Measurements from ENCODE around the gene POLE4.

Gene POLE4, protein sequence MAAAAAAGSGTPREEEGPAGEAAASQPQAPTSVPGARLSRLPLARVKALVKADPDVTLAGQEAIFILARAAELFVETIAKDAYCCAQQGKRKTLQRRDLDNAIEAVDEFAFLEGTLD

DNA sequence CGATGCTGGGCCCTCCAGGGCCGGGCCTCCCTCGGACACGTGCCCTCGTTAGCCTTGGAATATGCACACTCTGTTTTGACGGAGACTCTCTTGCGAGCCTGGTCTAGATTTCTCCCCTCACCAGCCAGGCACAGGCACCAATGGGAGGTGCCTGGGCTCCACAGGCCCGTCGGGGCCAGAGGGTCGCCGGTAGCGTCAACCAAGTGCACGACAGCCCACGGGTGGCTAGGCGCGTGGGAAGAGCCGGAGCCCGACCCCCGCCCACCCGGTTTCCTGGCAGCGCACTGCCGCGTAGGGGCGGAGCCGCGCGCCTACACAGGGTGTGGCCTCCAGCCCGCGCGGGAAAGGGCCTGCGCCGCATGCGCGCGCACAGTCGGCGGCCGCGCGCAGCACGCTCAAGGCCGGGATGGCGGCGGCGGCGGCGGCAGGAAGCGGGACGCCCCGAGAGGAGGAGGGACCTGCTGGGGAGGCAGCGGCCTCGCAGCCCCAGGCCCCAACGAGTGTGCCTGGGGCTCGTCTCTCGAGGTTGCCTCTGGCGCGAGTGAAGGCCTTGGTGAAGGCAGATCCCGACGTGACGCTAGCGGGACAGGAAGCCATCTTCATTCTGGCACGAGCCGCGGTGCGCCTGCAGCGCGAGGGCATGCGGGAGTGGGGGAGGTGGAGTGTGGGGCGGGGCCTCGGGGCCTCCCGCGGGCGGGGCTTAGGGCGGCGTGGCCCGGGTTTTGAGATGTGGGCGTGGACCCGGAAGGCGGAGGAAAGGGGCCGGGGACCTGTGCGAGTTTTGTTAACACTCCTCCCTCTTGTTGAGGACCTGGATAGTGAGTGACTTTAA, at the start of gene POLE4:
POLE4 (plus strand) TSS at position 370 of the 832 bp plus-strand sequence; CDS start at position 407, 37 bp downstream.
- H3K4me1 ChIP-seq, result peaks cover 17% of the 10 kb centered on the region
- peak; percentile 86 to 96 for DNase-seq (ENCODE audit: low spot score in 2 of 2)
- H3K4me3 ChIP-seq, result peak within 1 kb of the TSS; percentile 63
- in situ Hi-C loops (cut with MboI; ENCODE audit: low sequenced_read_pairs), result no loop called here
- peaks cover 5% of the 10 kb centered on the region; the same call in 1 of the 2 replicates for H3K36me3 ChIP-seq (replicated peaks)
- H3K9me3 ChIP-seq, result peaks cover 5% of the 10 kb centered on the region; the same call in 1 of the 2 replicates
- no peaks in the 10 kb centered on the region for H3K27me3 ChIP-seq (ENCODE audit: low read depth)

DNA sequence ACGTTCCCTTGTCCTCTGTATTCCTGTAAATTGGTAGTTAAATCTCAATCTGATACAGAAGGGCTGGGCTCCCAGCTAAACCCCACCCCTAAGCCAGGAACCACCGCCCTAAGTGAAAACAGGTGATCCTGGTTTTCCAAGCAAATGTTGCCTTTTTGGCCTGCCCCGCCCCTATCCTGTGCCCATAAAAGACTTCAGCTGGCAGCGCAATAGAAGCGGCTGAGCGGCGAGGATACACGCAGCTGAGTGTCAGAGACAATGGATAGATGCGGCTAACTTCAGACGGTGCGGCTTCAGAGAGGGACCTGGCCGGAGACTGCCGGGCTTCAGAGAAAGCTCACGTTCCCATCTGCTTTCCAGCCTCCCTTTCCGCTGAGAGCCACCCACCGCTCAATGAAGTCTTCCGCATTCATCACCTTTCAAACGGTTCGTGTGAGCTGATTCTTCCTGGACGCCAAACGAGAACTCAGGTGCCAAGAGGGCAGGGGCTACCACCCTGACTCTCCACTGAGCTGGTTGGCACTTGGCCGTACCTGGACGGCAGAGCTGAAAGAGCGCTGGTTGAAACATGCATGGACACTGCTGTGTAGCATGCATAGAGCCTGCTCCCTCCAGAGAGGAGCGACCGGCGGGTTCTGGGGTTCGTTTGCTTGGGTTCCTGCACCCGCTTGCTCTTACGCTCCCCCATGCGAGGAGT, 49.5 kb upstream of the POLE4 start:
- Histone ChIP-seq H3K27me3 (ENCODE audit: low read depth) (no peaks in the 10 kb centered on the region), H3K4me3 (no peak overlapping the region), H3K4me1 (no peaks in the 10 kb centered on the region), H3K36me3 (replicated peaks) (no peaks in the 10 kb centered on the region), H3K9me3 (no peaks in the 10 kb centered on the region)
- in situ Hi-C loops (cut with MboI; ENCODE audit: low sequenced_read_pairs), result loop anchor here (25.0 kb wide), 2 partner anchors 328 to 553 kb away; no protein-coding TSS in a partner anchor
- no peak for DNase-seq (ENCODE audit: low spot score in 2 of 2)

DNA sequence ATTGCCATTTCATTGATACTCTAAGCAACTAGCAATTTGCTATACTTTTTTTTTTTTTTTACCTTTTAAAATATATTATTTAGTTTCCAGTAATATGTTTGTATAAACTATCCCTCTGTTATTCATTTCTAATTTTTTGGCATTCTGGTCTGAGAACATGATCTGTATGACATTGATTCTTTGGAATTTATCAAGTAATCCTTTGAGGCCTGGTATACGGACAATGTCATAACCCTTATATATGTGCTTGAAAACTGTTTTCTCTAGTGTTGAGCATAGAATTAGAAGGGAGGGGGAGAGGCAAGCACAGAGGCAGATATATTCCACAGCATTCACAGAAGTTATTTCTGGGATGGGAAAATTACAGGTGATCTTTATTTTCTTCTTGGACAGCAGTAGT, 48.2 kb upstream of the POLE4 start:
- H3K9me3 ChIP-seq, result no peaks in the 10 kb centered on the region
- no peaks in the 10 kb centered on the region for H3K36me3 ChIP-seq (replicated peaks)
- no peaks in the 10 kb centered on the region for H3K4me1 ChIP-seq
- no peak overlapping the region for H3K4me3 ChIP-seq
- in situ Hi-C loops (cut with MboI; ENCODE audit: low sequenced_read_pairs), result loop anchor here (10.0 to 25.0 kb wide), 3 partner anchors 327 to 695 kb away; no protein-coding TSS in a partner anchor
- H3K27me3 ChIP-seq (ENCODE audit: low read depth), result no peaks in the 10 kb centered on the region
- DNase-seq (ENCODE audit: low spot score in 2 of 2), result no peak

DNA sequence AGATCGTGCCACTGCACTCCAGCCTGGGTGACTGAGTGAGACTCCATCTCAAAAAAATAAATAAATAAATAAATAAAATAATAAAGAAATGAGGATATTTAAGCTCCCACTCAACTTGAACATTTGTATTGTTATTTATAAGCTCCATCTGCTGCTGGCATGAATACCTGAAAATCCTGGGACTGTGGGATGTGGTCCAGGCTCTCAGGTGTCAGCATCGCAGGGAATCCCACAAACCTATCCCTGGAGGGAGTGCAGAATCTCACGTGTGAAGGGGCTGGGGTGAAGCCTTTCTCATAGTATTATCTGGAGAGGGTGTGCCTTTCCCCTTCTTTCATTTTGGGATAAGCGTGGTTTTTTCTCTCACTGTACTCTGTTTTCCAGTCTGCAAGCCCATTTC, 47.4 kb upstream of the POLE4 start:
- Histone ChIP-seq H3K9me3 (no peaks in the 10 kb centered on the region), H3K4me3 (no peak overlapping the region), H3K27me3 (ENCODE audit: low read depth) (no peaks in the 10 kb centered on the region), H3K4me1 (no peaks in the 10 kb centered on the region), H3K36me3 (replicated peaks) (no peaks in the 10 kb centered on the region)
- in situ Hi-C loops (cut with MboI; ENCODE audit: low sequenced_read_pairs), result loop anchor here (10.0 to 25.0 kb wide), 3 partner anchors 326 to 694 kb away; no protein-coding TSS in a partner anchor
- DNase-seq (ENCODE audit: low spot score in 2 of 2), result no peak

DNA sequence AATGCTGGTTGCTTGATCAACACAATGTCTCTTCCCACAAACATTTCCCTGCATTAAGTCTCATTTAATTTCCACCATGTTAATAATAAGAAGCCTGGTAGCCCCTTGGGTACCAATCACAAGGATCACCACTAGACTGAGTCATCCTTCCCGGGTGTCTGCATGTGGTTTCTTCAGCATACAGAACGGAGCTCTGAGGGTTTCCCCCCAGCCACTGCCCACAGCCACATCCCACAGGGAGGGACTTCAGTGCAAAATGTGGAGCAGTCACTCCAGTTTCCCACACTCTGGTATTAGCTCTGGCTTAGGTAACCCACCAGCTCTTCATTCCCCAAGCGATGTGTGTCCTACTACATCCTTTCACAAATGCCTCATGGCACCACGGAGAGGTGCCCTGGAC, 42.7 kb upstream of the POLE4 start:
- no peaks in the 10 kb centered on the region for H3K9me3 ChIP-seq
- H3K4me3 ChIP-seq, result no peak overlapping the region
- DNase-seq (ENCODE audit: low spot score in 2 of 2), result no peak
- in situ Hi-C loops (cut with MboI; ENCODE audit: low sequenced_read_pairs), result loop anchor here (10.0 to 25.0 kb wide), 3 partner anchors 322 to 689 kb away; no protein-coding TSS in a partner anchor
- H3K36me3 ChIP-seq (replicated peaks), result no peaks in the 10 kb centered on the region
- no peaks in the 10 kb centered on the region for H3K4me1 ChIP-seq
- H3K27me3 ChIP-seq (ENCODE audit: low read depth), result no peaks in the 10 kb centered on the region

DNA sequence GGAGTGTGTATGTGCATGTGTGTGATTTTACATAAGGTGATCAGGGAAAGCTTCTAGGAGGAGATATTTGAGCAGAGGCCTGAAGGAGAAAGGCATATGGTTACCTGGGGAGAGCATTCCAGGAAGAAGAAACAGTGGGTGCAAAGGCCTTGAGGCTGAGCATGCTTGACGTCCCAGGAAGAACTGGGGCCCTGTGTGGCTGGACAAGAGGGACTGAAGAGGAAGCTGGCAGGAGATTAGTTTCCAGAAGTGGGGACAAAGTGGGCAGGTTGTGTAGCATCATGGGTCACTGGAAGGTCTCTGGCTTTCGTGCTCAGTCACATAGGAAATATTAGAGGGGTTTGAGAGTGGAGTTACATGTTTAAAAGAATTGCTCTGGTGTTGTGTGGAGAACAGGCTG, 42.0 kb upstream of the POLE4 start:
- H3K4me3 ChIP-seq, result no peak overlapping the region
- DNase-seq (ENCODE audit: low spot score in 2 of 2), result no peak
- H3K36me3 ChIP-seq (replicated peaks), result no peaks in the 10 kb centered on the region
- no peaks in the 10 kb centered on the region for H3K27me3 ChIP-seq (ENCODE audit: low read depth)
- no peaks in the 10 kb centered on the region for H3K9me3 ChIP-seq
- no peaks in the 10 kb centered on the region for H3K4me1 ChIP-seq
- in situ Hi-C loops (cut with MboI; ENCODE audit: low sequenced_read_pairs), result loop anchor here (10.0 to 25.0 kb wide), 3 partner anchors 321 to 688 kb away; no protein-coding TSS in a partner anchor

DNA sequence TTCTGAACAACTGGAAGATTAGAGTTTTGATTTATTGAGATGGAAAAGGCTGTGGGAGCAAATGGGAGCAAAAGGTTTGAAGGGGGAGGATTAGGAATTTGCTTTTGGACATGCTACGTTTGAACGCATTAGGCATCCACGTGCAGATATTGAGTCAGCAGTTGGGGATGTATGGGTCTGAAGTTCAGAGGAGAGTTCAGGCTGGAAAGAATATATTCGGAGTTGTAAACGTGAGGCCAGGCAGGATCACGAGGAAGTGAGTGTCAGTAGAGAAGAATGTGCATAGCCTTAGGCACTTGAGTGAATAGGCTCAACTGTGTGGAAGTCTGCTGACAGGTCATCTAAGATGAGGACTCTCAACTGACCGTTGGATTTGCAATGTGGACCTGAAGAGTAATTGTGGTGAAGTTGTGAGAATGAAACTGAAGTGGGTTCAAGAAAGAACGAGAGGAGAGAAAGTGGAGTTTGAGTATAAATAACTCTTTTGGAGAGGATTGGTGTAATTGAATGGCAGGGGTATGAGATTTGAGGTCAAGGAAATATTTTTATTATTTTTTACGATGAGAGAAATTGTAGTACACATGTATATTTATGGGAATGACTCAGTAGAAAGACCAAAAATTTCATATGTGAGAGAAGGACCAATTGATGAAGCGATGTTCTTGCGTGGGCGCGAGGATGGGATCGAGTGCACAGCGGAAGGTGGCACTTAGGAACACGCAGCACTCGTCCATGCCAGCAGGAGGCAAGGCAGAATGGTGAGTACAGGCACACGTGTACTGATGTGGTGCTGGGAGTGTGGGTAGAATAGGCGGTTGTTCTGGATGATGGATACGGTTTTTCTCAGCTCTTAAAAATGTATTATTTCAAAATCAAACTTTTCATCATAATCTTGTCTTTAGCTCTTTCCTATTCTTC, 40.5 kb upstream of the POLE4 start:
- in situ Hi-C loops (cut with MboI; ENCODE audit: low sequenced_read_pairs), result loop anchor here (10.0 to 25.0 kb wide), 3 partner anchors 319 to 687 kb away; no protein-coding TSS in a partner anchor
- no peak for DNase-seq (ENCODE audit: low spot score in 2 of 2)
- H3K36me3 ChIP-seq (replicated peaks), result no peaks in the 10 kb centered on the region
- H3K4me1 ChIP-seq, result no peaks in the 10 kb centered on the region
- no peaks in the 10 kb centered on the region for H3K9me3 ChIP-seq
- H3K4me3 ChIP-seq, result no peak overlapping the region
- H3K27me3 ChIP-seq (ENCODE audit: low read depth), result no peaks in the 10 kb centered on the region

DNA sequence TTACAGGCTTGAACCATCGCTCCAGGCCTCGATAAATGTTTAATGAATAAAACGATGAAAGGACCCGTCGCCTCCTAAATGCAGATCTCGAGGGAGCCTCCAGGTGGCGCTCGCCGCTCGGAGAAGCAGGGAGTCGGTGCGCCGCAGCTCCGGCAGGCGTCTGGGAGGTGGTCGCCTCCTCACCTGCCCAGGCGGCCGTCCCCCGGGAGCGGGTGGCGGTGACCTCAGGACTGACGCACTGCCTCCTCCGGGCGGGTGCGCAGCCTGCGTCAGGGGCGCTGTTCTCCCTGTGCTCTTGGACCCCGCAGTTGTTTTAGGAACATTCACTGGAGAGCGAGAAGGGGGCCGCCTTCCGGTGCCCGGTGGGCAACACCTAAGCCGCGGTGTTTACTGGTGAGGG, 38.6 kb upstream of the POLE4 start:
- no peaks in the 10 kb centered on the region for H3K36me3 ChIP-seq (replicated peaks)
- H3K9me3 ChIP-seq, result no peaks in the 10 kb centered on the region
- peak overlapping the region; percentile 36 for H3K4me3 ChIP-seq
- peak; percentile 65 to 88 for DNase-seq (ENCODE audit: low spot score in 2 of 2)
- H3K27me3 ChIP-seq (ENCODE audit: low read depth), result no peaks in the 10 kb centered on the region
- in situ Hi-C loops (cut with MboI; ENCODE audit: low sequenced_read_pairs), result loop anchor here (10.0 to 25.0 kb wide), 3 partner anchors 317 to 685 kb away; no protein-coding TSS in a partner anchor
- no peaks in the 10 kb centered on the region for H3K4me1 ChIP-seq

DNA sequence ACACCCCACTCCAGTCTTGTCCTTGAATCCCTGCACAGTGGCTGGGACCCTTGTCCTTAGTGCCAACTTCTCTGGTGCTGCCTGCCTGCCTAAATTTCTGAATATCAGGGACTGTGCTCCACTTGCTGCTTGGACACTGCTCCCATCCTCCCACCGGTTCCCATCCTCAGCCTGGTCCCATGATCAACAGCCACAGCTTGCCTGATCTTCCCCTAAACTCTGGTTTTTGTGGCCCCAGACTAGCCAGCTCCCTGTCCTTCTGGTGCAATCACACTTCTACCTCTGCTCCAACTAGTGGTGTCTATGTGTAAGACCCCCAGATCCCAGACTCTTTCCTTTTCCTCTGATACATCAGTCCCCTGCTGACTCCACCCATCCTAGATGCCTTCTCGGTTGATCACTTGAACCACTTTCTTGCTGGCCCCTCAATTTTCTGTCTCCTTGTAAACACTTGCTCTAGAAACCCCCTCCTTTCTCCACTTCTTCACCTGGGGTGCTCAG, 37.2 kb upstream of the POLE4 start:
- Histone ChIP-seq H3K9me3 (no peaks in the 10 kb centered on the region), H3K4me1 (peaks cover 8% of the 10 kb centered on the region), H3K27me3 (ENCODE audit: low read depth) (no peaks in the 10 kb centered on the region), H3K4me3 (no peak overlapping the region), H3K36me3 (replicated peaks) (no peaks in the 10 kb centered on the region)
- no peak for DNase-seq (ENCODE audit: low spot score in 2 of 2)
- in situ Hi-C loops (cut with MboI; ENCODE audit: low sequenced_read_pairs), result loop anchor here (25.0 kb wide), 2 partner anchors 316 to 541 kb away; no protein-coding TSS in a partner anchor

DNA sequence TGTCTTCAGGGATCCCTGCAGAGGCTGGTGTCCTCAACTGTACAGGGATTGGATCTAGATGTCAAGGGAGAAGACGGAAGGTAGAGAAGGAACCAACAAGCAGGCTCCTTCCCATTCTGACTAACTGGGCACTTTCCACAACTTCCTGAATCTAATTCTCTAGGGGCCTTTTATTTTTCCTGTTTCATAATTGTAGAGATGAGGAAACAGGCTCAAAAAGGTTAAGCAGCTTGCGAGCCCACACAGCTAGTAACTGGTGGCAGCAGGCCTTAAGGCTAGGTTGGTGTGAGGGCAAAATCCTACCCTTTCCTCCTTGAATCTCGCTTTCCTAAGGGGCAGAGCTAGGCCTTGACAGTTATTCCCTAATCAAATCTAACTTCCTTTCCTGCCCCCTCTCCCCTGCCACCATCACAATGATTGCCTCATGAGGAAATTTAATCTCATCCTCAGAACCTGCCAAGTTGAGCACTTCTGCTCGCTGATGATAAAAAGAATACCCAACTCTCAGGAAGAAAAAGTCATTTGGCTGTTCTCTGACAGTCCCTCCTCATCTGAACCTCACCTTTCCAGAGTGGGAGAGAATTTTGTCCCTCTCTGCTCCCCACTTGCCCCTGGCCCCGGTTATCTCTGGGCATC, 35.7 kb upstream of the POLE4 start:
- no peak overlapping the region for H3K4me3 ChIP-seq
- no peaks in the 10 kb centered on the region for H3K36me3 ChIP-seq (replicated peaks)
- H3K27me3 ChIP-seq (ENCODE audit: low read depth), result no peaks in the 10 kb centered on the region
- DNase-seq (ENCODE audit: low spot score in 2 of 2), result no peak
- peaks cover 8% of the 10 kb centered on the region for H3K4me1 ChIP-seq
- no peaks in the 10 kb centered on the region for H3K9me3 ChIP-seq
- in situ Hi-C loops (cut with MboI; ENCODE audit: low sequenced_read_pairs), result loop anchor here (25.0 kb wide), 2 partner anchors 315 to 540 kb away; no protein-coding TSS in a partner anchor

DNA sequence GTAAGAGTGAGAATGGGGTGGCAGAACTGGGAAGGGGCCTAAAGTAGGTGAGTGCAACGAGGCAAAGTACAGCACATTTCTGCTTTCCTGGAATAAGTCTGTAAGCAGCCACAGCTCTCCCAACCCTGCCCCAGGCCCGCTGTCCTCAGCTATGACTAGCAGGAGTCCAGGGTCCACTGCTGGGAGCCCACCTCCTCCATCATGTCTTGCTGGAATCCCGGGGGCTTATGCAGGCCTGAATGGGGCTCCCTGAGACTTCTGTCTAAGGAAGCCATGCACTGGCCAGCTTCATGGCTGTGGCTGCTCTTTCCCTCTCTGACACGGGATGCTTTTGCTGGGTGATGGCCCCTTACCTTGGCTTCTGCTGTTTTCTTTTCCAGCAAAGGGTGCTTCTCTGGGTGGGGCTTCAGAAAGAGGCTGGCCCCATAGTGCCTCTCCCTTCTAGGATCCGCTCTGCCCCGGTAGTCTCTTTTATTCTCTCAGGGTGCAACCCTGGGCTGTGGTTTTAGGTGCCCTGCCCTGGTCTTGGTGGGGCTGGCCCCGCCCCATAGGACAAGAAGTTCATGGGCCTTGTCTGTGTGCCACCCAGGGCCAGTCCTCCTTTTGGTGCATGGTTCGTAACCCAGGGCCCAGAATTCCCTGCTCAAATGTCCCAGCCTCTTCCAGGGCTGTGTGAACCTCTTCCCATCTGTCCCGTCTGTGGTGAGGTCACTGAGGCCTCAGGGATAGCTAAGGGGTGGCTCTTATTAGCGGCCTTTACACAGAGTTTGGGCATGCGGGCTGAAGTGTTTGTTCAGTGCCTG, 33.8 kb upstream of the POLE4 start:
- H3K36me3 ChIP-seq (replicated peaks), result no peaks in the 10 kb centered on the region
- H3K4me1 ChIP-seq, result peaks cover 8% of the 10 kb centered on the region
- no peaks in the 10 kb centered on the region for H3K27me3 ChIP-seq (ENCODE audit: low read depth)
- in situ Hi-C loops (cut with MboI; ENCODE audit: low sequenced_read_pairs), result loop anchor here (25.0 kb wide), 2 partner anchors 313 to 538 kb away; no protein-coding TSS in a partner anchor
- no peaks in the 10 kb centered on the region for H3K9me3 ChIP-seq
- no peak overlapping the region for H3K4me3 ChIP-seq
- DNase-seq (ENCODE audit: low spot score in 2 of 2), result no peak

DNA sequence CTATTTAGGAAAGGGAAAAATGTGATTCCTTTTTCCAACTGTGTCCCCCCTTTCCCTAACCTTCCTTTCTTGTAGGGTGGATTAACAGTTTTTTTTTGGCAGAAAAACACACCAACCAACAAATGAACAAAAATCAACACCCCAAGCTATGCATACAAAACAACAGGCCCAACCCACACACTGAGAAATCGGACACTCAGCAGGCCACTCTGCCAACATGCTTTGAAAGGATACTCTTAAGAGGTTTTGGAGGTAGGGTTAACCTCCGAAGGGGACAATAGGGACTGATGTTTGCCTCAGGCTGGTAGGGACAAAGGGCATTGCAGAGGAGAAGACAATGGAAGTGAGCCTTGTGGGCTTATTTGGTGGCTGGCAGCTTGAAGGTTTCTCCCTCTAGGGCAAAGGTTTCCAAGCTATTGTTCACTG, 33.1 kb upstream of the POLE4 start:
- peak; percentile 23 to 51 for DNase-seq (ENCODE audit: low spot score in 2 of 2)
- Histone ChIP-seq H3K9me3 (no peaks in the 10 kb centered on the region), H3K27me3 (ENCODE audit: low read depth) (no peaks in the 10 kb centered on the region), H3K36me3 (replicated peaks) (no peaks in the 10 kb centered on the region), H3K4me1 (peaks cover 8% of the 10 kb centered on the region), H3K4me3 (no peak overlapping the region)
- in situ Hi-C loops (cut with MboI; ENCODE audit: low sequenced_read_pairs), result no loop called here

Measured in HAP-1 (cell line).